IPS-11a (cell line): ENCODE data around the gene SCN10A.

ENCODE experiments used
- H3K4me3 ChIP-seq: one replicate; pipeline ENCODE4 v1.5.1; 2013; ENCODE audit warnings: low read depth, low read length, control low read depth

Gene SCN10A

DNA sequence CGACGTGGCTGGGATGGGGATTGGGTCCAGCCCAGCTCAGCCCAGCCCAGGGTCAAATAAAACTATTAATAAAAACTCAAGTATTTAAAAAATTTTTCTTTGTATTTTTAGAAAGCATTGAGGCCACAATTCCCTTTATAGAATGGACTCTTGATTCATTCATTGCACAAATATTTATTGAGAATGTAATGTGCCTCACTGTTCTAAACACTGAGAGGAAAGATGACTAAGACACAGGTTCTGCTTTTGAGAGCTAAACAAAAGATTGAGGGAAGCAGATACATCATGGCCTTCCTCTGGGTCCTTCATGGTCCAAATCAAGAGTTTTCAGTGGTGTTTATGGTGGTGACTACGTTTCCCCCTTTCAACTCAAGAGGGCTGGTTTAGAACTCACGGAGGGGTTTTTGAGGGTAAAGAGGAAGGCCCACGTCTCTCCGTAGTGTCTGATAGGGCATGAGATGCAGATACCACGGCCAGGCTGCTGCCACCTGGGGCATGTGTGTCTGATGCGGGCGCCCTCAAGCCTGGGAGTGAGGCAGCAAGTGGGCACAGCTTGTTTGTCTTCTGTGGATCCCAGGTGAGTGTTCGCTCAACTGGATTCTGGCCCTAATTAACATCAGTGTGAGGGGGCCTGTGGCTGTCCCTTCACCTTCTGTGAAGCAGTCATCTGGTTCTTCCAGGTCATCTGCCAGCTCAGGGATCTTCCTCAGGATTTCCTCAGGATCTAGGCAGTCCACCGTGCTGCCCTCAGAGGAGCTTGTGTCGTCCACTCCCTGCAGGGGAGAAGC, 93.0 kb downstream of the SCN10A start:
- no peak overlapping the region for H3K4me3 ChIP-seq

DNA sequence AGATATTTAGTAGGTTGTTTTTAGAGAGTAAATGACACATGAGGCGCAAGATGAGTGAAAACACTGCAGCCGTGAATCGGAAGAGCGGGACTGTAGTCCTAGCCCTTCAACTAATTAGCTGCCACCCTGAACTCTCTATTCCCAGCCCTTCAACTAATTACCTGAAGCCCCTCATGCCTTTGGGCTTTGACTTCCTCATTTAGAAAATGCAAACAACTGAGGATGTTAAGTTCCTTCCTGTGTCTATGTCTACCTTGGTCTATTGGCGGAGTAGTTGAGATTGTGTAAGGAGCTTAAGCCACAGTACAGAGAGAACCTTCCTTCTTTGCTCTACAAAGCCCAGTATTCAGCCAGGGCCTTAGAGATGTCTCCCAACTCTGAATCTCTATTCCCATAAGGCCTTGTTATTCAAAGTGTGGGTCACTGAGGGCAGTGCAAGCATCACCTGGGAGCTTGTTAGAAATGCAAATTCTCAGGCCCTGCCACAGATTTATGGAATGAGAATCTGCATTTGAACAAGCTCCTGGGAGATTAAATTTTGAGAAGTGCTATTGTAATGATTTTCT, 94.7 kb downstream of the SCN10A start:
- no peak overlapping the region for H3K4me3 ChIP-seq

DNA sequence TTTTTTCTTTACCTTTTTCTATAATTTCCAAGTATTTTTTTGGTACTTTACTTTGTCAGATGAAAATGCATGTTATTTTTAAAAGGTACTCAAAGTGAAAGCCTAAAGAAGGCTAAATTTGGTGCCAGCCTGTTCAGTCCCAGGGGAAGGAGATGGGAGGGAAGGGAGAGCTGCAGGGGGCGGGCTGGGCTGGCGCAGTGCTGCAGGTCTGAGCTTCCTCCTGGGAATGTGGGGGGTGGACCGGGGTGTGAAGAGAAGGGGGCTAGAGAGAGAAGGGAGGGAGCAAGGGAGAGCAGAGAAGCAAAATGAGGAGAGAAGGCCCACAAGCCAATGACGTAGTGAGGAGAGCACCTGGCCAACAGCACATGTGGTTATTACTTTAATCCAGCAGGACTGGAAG, 95.6 kb downstream of the SCN10A start:
- no peak overlapping the region for H3K4me3 ChIP-seq

DNA sequence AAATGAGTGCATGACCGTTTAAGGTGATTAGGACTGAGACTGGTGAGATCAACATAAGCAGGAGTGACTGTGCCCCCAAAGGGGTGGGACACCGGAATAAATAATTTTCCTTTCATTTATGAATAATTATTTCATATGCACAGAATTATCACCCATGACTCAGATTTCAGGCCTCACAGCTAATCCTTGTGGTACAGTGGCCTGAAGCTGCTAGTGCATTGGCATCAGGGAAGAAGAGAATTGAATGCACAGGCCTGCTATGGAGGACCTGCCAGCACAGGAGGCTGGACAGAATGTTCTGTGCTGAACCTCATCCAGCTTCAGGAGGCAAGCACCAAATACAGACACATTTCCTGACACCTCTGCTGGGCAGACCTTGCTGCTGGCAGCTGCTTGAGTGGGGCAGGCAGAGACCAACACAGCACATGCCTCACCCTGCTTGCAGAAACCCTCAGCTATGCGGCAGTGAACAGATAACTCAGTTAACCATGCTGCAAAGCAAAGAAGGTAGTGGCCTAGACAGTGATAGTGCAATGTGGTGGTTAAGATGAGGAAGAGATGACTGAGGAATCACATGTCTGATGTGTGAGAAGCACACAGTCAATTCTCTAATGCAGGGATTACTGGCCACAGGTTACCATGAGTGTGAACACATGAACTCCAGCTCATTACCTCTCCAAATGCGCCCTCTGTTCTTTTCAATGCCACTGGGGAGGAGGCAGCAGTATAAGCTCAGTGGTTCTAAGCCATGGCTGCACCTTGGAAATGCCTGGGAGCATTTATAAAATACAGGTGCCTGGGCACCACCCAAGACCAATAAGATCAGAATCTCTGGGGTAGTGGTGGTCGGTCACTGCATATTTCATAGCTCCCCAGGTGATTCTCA, 98.4 kb downstream of the SCN10A start:
- H3K4me3 ChIP-seq: no peak overlapping the region

DNA sequence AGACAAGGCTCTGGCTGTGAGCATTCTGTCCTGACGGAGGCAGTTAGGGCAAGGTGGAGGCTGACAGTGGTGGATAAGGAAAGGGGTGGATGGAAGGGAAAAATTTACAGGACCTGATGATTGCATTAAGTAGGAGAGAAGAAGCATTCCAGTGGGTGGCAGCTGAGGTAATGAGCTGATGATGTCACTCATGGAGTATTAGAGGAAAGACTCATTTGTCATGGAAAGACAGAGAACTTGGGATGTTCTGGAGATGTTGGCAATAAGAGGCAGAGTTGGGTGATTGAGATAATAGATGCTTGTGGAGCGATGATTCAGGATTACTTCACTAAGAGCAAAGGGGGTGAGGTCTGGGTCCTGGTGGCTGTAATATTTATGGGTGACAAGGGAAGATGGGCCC, 102.9 kb downstream of the SCN10A start:
- no peak overlapping the region for H3K4me3 ChIP-seq

DNA sequence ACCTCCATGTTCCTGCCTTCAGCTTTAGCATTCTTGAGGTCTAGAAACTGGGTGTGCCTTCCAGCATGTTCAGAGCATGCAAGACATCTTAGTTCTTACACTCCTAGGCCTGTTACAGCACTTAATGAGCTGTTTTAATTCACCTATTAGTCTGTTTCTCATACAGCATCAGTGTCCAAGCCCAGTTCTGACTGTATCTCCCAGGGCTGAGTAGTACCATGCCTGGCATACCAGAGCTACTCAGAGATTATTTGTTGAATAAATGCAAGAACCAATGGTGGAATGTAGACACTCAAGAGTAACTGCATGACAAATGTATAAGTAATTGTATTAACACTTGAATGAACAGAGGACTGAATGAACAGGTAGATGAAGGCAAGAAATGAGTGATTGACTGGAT, 104.7 kb downstream of the SCN10A start:
- H3K4me3 ChIP-seq: no peak overlapping the region

DNA sequence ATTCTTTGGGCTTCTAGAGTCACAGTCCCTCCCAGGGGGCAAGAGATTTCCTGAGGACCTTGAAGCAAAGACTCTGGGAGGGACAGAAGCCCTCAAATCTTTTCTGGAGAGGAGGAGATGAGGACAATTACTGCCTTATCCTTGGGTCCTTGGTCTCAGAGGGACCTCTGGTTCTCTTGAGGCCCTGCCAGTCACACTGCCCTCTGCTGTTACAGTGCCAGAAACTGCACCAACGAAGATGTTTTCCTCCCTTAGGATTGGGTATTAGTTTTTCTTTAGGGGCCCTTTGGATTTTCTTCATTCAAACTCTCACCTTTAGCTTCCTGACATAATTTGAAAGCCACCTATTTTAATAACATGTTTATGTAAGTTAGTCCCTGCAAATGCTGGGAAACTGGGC, 108.3 kb downstream of the SCN10A start:
- H3K4me3 ChIP-seq: no peak overlapping the region

DNA sequence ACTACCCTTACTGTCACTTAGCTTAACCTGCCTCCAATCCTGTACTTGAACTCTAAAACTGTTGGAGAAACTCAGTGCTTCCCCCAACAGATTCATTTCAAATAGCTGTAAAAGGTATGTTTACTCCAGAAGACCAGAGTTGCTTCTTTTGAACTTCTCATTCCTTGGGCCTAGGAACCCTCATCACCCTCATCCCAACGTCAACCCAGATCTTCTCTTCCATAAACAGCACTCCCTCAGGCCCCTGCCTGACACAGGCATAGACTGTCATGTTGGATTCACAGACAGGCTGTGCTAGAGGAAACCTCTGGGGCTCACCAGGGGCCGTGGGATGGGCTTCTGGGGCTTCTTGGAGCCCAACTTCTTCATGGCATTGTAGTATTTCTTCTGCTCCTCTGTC, 109.1 kb downstream of the SCN10A start:
- H3K4me3 ChIP-seq: no peak overlapping the region

DNA sequence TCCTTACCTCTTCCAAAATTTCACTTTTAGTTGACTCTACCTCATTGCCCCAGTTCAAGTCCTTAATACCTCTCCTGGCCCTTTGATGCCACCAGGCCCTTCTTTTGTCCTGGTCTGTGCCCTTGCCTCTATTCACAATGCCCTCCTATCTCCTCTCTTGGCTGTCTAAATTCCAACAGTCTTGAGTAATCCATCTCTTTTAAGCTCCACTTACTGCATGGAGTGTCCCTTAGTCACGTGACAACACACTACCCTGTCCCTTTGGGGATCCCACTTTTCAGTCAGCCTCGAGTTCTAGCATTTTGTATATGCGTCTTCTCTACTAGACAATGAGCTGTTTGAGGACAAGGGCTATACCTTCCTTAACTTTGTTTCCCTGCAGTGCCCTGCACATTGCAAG, 113.8 kb downstream of the SCN10A start:
- H3K4me3 ChIP-seq: no peak overlapping the region

DNA sequence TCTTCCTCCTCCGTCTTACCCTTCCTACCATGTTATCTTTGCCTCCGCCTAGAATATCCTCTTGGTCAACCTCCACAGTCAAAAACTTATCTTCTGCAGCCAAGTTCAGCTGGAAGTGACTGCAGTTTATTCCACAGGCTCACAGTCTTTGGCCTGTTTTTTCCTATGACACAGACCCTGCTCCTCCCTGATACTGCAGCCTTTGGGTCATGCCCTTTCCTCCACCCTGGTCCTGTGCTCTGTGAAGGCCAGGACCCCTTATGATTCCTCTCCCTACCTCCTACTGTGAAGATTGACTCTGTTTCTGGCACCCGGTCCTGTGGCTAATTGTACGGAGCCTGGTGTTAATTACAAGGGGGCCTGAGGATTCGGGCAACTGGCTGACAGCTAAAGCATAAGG, 117.3 kb downstream of the SCN10A start:
- H3K4me3 ChIP-seq: no peak overlapping the region

DNA sequence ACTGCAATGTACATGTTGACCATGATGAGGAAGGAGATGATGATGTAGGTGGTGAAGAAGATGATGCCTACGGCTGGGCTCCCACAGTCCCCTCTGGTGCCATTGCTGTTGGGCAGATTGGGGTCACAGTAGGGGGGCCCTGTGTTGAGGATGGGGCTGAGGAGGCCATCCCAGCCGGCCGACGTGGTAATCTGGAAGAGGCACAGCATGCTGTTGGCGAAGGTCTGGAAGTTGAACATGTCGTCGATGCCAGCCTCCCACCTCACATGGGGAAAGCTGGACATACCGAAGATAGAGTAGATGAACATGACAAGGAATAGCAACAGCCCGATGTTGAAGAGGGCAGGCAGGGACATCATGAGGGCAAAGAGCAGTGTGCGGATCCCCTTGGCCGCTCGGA, 118.0 kb downstream of the SCN10A start:
- no peak overlapping the region for H3K4me3 ChIP-seq

DNA sequence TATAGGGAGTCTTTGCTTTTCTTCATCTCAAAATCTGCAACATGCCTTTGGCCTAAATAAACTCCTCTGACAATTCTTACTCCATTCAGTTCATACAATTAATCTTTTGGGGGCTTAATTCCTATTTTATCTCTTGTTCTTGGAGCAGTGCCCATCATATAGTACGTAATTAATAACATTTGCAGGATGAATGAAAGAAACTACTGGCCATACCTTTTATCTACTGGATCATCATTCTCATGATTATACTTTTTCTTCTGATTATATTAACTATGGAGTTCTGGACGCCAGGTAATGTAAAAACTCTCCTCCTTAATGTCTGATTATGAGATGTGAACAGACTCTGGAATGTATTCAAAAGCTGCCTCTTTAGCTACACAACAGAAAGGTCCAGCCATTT, 120.0 kb downstream of the SCN10A start:
- no peak overlapping the region for H3K4me3 ChIP-seq

DNA sequence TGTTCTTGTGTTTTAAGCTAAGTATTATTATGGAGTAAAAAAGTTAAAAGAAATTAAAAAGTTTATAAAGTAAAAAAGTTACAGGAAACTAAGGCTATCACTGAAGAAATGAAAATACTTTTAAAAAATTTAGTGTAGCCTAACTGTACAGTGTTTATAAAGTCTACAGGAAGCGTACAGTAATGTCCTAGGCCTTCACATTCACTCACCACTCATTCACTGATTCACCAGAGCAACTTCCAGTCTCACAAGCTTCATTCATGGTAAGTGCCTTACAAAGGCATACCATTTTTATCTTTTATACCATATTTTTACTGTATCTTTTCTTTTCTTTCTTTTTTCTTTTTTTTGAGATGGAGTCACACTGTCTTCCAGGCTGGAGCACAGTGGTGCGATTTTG, 125.8 kb downstream of the SCN10A start:
- H3K4me3 ChIP-seq: no peak overlapping the region

DNA sequence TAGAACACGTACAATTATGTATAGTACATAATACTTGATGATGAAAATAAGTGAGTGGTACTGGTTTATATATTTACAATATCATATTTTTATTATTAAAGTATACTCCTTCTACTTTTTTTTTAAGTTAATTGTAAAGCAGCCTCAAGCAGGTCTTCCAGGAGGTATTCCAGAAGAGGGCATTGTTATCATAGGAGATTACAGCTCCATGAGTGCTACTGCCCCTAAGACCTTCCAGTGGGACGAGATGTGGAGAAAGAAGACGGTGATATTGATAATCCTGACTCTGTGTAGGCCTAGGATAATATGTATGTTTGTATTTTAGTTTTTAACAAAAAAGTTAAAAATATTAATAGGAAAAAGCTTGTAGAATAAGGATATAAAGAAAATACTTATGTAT, 126.2 kb downstream of the SCN10A start:
- H3K4me3 ChIP-seq: no peak overlapping the region

DNA sequence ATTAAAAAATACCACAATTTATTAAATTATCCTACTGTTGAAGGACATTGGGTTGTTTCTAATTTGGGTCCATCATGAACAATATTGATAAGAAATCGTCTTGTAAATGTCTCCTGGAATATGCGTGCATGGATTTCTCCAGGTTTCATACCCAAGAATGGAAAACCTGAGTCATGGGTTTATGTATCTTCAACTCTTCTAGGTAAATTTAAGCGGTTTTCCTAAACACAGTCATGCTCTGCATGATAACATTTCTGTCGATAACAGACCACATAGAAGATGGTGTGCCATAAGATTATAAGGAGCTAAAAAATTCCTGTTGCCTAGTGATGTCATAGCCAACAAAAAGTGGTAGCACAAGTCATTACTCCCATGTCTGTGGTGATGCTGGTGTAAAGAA, 126.7 kb downstream of the SCN10A start:
- no peak overlapping the region for H3K4me3 ChIP-seq

DNA sequence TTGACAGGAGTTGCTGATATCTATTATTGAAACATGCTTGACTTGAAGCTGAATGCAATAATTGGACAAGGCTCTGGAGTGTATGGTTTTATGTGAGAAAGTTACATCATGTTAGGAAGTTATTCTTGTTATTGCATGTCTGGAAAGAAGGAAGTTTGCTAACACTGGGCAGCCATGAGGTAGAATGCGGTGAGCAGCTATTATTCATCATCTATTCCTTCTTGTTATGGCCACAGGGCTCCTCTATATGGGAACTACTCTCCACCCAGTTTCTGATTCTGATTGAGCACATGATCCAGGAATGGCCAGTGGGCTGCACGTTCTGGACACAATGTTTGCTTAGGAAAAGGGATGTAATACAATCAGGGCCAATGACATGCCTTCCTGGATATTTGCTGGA, 128.7 kb downstream of the SCN10A start:
- H3K4me3 ChIP-seq: no peak overlapping the region

DNA sequence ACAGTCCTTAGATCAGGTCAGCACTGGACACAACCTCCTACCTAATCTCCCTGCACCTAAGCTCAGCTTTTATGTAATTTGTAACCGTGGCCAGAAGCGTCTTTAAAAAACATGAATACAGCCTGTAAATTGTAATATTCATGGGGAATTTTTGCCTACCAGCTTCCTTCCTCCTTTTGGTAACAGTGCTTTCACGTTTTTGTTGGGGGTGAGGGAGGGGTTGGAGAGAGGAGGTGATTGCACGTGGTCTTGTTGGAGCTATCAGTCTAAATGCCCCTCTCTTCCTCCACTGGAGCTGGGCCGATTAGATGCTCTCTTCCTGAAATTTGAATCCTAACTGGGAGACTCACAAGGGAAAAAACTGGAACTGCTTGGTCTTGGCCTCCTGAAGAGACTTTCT, 131.5 kb downstream of the SCN10A start:
- H3K4me3 ChIP-seq: no peak overlapping the region

DNA sequence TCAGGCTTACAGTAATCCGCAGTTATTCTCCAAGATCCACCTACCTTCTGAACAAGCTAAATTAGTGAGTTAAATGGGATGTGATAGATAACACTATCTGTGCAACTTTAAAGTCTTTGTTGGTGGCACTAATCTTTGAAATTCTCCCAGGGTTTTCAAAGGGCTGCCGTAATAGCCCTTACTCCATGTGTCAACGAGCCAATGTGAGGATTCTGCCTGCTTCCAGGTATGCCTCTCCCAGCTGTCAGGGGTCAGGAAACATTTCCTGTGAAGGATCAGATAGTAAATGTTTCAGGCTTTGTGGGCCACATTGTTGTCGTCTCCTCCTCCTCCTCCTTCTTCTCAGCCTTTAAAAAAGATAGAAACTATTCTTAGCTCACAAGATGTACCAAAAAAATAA, 146.3 kb downstream of the SCN10A start:
- H3K4me3 ChIP-seq: no peak overlapping the region

DNA sequence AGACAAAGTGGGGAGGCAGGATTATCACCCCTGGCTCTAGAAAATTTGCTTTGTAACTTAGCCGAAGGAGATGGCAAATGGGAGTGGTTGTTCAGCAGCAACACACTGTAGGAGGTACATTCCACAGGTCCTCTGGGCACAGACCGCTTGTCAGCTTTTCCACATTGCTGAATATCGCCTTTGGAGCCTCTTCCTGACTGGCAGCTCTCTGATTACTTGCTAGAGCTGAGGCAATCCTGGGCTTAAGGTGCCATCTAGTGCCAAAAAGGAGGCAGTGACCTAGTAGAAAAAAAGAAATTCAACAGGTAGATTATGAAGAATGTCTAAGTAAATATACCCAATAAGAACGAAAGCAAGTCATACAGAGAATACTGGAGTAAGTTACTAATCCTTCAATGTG, 153.5 kb downstream of the SCN10A start:
- no peak overlapping the region for H3K4me3 ChIP-seq

DNA sequence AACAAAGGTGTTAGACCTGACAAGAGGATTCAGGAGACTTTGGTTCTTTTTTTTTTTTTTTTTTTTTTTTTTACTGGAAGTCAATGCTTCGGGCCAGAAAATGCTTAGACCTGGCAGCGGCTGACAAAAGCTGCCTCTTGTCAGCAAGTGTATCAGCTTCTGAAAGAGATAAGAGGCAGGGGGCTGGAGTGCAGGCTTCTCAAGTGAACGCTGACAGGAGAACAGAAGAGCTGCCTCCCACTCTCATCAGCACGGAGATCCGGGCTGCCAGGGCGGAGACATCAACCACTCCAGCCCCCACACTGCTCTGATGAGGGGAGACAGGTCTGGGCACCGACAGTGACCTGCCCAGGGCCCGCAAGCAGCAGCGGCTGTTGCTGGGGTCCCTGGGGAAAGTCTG, 157.2 kb downstream of the SCN10A start:
- H3K4me3 ChIP-seq: no peak overlapping the region

DNA sequence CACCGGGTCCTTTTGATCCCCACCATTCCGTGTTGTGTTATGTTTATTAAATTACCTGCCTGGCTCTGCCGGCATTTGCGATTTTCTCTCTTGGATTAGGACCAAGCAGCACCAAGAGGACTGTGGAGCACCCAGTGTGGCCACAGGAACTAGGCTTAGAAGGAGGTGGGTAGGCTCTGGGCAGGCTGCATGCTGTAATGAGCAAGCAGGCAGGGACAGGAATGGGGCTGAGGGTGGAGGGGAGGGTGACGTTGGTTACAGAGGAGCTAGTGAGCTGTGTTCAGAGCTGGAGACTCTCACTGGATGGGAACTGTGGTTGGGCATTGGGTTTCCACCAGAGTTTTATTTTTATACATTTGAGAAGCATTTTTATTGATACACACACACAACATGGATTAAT, 158.6 kb downstream of the SCN10A start:
- H3K4me3 ChIP-seq: no peak overlapping the region

DNA sequence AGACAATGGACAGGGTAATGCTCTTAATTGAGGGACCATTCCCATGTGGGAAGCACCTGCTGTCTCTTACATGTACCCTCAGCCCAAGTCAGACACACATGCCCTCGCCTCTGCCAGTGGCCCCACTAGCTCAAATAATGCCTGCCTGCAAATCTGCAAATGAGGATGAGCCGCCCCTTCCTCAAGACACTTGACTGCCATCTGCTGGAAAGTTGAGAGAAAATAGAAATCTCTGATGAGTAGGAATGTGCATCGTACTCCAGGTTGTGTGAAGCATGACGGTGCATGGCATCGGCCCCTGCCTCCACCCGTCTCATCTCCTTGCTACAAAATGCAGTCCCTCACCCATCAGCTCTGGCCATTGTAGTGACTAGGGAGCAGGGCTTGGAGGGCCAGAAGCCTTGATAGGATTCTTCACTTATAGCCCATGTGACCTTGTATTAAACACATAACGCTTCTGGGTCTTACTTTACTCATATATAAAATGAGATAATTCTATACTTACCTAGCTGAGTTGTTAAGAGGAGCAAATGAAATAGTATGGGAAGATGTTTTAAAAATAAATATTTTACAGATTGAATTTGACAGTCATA, 160.2 kb downstream of the SCN10A start:
- no peak overlapping the region for H3K4me3 ChIP-seq
